ENCODE results near the gene VSIG10L.
A peak's percentile ranks its signal among the peaks of the same experiment; 100 is the strongest.

Gene VSIG10L

GRCh38 chr19:51365211-51365964 lies 23.4 kb upstream of the VSIG10L start:
- DNase-seq (ENCODE audit: low read depth) = peak; percentile 55

GRCh38 chr19:51364200-51365106 lies 22.5 kb upstream of the VSIG10L start:
- DNase-seq (ENCODE audit: low read depth) = peak; percentile 60

GRCh38 chr19:51361239-51361638 lies 19.3 kb upstream of the VSIG10L start:
- DNase-seq (ENCODE audit: low read depth) = no peak

- DNase-seq (ENCODE audit: low read depth) = peak; percentile 79
Measured at GRCh38 chr19:51359294-51359693, 17.4 kb upstream of the VSIG10L start.

- DNase-seq (ENCODE audit: low read depth) = no peak
Measured at GRCh38 chr19:51357952-51358351, 16.0 kb upstream of the VSIG10L start.

GRCh38 chr19:51356159-51356801 lies 14.3 kb upstream of the VSIG10L start:
- no peak for DNase-seq (ENCODE audit: low read depth)

- DNase-seq (ENCODE audit: low read depth) = no peak
Measured at GRCh38 chr19:51354742-51355148, 12.8 kb upstream of the VSIG10L start.

- no peak for DNase-seq (ENCODE audit: low read depth)
Measured at GRCh38 chr19:51354103-51354741, 12.3 kb upstream of the VSIG10L start.

GRCh38 chr19:51352783-51353360 lies 10.9 kb upstream of the VSIG10L start:
- DNase-seq (ENCODE audit: low read depth) = no peak

- no peak for DNase-seq (ENCODE audit: low read depth)
Measured at GRCh38 chr19:51351266-51351990, 9.5 kb upstream of the VSIG10L start.

GRCh38 chr19:51347209-51347928 lies 5.4 kb upstream of the VSIG10L start:
- no peak for DNase-seq (ENCODE audit: low read depth)

GRCh38 chr19:51346742-51347141 lies 4.8 kb upstream of the VSIG10L start:
- DNase-seq (ENCODE audit: low read depth) = no peak

- DNase-seq (ENCODE audit: low read depth) = no peak
Measured at GRCh38 chr19:51345076-51345620, 3.2 kb upstream of the VSIG10L start.

GRCh38 chr19:51342631-51343569 lies 961 bp upstream of the VSIG10L start:
- no peak for DNase-seq (ENCODE audit: low read depth)

GRCh38 chr19:51341066-51341465 lies 873 bp downstream of the VSIG10L start:
- no peak for DNase-seq (ENCODE audit: low read depth)

GRCh38 chr19:51339687-51340656 lies 2.0 kb downstream of the VSIG10L start:
- DNase-seq (ENCODE audit: low read depth) = peak; percentile 95

- DNase-seq (ENCODE audit: low read depth) = no peak
Measured at GRCh38 chr19:51339313-51339686, 2.6 kb downstream of the VSIG10L start.
